SK-N-MC (cell line): Measurements from ENCODE around the gene CTNS.

Source experiments
- EZH2 ChIP-seq: fragments of 200-600 bp; sonication (generic); IDR thresholded peaks from one replicate; pipeline ENCODE4 v1.6.1; 2017; ENCODE audit warnings: antibody characterized with exemption
- POLR2AphosphoS5 ChIP-seq: IDR thresholded peaks from 2 replicates; pipeline ENCODE4 v1.6.1; 2012; ENCODE audit warnings: mild to moderate bottlenecking, low read depth, low read length, borderline replicate concordance

DNA sequence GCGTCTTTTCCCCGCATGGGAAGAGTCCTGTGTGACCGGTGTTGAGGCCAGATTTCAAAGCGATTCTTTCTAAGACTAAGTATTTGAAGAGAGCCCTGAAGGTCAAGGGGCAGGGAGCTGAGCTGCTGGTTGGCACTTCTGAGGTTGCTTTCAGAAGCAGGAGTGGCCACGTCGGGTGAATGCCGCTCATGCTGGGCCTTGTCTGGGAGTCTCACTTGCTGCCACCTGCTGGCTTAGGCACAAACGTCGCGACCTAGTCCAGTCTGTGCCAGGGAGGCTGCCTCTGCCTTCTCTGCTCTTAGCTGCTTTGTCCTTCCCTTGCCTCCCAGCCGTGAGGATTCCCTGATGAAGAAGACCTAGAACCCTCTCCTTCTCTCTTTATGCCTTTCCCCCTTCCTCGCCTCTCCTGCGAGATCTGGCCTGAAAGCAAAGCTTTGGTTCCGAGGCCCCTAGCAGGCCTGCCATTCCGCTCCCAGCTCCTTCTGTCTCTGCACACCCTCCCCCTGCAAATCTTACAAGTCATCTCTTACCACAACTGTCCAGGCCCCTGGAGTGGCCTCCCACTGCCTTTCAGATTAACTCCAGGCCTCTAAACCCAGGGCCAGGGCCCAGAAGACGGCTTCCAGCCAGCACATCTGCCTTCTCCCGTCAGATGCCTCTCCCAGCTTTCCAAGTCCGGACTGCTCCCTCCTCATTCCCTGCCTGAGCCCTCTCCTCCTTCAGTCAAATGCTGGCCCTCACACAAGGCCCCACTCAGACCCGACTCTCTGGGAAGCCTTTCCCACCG lies 11.4 kb downstream of the CTNS start:
- TF ChIP-seq POLR2AphosphoS5 (no peak), EZH2 (no peak)
